ENCODE measurements around the gene METTL22.

METTL22 gene

DNA sequence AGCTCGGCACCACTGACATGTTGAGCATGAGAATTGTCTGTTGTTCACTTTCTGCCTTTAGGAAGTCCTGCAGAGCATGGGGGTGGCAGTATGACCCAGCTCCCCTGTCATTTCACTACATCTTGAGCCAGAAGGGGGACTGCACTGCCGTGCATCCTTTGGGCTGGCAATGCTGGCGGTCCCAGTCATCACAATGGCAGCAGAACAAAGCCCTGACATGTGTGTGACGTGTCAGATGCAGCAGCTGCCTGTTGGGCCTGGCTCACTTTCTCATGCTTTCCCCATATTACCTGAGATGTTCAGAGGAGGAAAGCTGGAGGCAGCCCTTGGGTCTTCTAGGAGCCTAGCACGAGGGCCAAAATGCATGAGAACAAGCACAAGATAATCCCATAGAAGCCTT, 46.6 kb downstream of the METTL22 start:
- no peak for DNase-seq (ENCODE audit: low spot score)
- TF ChIP-seq, protein P1, sequence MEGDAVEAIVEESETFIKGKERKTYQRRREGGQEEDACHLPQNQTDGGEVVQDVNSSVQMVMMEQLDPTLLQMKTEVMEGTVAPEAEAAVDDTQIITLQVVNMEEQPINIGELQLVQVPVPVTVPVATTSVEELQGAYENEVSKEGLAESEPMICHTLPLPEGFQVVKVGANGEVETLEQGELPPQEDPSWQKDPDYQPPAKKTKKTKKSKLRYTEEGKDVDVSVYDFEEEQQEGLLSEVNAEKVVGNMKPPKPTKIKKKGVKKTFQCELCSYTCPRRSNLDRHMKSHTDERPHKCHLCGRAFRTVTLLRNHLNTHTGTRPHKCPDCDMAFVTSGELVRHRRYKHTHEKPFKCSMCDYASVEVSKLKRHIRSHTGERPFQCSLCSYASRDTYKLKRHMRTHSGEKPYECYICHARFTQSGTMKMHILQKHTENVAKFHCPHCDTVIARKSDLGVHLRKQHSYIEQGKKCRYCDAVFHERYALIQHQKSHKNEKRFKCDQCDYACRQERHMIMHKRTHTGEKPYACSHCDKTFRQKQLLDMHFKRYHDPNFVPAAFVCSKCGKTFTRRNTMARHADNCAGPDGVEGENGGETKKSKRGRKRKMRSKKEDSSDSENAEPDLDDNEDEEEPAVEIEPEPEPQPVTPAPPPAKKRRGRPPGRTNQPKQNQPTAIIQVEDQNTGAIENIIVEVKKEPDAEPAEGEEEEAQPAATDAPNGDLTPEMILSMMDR (IDR thresholded peaks at IDR 0.05; ENCODE audit: borderline replicate concordance, control extremely low read depth, extremely low read depth, insufficient read depth, missing control alignments): no peak
- in situ Hi-C loops (cut with MboI; ENCODE audit: low sequenced_read_pairs, unreplicated experiment): loop anchor here (10.0 kb wide), 2 partner anchors 207 to 467 kb away; no protein-coding TSS in a partner anchor

DNA sequence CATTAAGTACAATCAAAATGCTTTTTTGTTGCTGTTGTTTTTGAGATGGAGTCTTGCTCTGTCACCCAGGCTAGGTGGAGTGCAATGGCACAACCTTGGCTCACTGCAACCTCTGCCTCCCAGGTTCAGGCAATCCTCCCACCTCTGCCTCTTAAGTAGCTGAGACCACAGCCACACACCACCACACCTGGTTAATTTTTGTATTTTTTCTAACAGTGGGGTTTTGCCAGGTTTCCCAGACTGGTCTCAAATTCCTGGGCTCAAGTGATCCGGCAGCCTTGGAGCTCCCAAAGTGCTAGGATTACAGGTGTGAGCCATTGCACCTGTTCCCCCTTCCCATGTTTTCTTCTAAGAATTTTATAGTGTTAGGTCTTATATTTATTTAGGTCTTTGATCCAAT, 48.0 kb downstream of the METTL22 start:
- no peak for DNase-seq (ENCODE audit: low spot score)
- TF ChIP-seq, protein P1 (IDR thresholded peaks at IDR 0.05; ENCODE audit: borderline replicate concordance, control extremely low read depth, extremely low read depth, insufficient read depth, missing control alignments): no peak
- in situ Hi-C loops (cut with MboI; ENCODE audit: low sequenced_read_pairs, unreplicated experiment): loop anchor here (10.0 kb wide), 2 partner anchors 205 to 465 kb away; no protein-coding TSS in a partner anchor

DNA sequence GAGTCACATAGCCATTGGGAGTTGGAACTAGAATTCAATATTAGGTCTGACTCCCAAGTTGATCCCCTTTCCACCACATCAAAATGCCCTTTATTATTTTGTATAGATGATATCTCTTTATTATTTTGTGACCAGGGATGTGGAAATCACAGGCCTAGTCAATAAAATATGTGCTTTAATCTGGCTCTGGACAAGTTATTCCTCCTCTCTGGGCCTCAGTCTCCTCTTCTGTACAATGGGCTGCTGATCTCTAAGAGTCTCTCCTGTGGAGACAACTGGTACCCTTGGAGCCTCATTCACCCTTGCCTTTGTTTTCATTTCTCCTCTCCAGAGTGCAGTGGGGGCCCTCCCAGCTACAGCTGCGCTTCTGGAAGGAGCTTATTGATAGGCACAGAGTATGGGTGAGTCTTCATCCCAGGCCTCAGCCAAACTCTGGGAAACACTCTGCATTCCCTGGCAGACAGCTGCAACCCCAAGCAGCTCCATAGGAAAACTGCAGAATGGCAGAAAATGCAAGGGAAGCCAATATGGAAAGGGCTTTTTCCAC, 48.6 kb downstream of the METTL22 start:
- TF ChIP-seq, protein P1 (IDR thresholded peaks at IDR 0.05; ENCODE audit: borderline replicate concordance, control extremely low read depth, extremely low read depth, insufficient read depth, missing control alignments): no peak
- DNase-seq (ENCODE audit: low spot score): no peak
- in situ Hi-C loops (cut with MboI; ENCODE audit: low sequenced_read_pairs, unreplicated experiment): no loop called here

DNA sequence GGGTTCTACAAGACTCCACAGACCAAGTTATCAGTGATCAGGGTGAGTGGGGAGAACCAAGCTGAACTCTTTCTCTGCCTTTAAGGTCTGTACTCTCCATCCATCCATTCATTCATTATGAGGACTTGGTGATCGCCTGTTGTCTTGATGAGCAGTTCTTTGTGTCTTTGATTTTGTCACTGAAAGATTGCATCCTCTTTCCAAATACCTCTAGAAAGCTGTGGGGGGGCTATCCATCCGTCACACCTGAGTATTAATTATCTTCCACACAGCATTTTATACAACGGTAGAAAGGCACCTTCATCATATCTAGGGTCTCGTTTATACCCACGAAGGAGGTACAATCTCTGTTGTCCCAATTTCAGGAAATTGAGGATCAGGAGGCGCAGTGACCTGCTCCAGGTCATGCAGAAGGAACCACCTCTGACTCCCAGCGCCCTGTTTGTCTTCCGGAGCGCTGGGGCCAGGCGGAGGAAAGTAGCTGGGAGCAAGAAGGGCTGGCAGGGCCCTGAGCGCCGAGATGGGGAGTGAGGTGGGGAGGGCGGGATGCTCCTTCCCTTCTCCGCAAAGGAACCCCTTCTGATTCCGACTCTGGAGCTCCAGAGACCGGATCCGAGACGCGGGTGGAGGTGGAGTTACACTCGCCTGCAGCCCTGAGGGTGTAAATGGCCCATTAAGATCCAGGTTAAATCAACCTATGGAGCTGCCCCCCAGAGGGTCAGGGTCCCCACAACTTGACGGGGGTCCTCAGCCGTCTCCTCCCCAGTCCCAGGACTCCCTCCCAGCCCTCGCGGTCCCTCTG, 52.3 kb downstream of the METTL22 start:
- DNase-seq (ENCODE audit: low spot score): no peak
- in situ Hi-C loops (cut with MboI; ENCODE audit: low sequenced_read_pairs, unreplicated experiment): no loop called here
- TF ChIP-seq, protein P1 (IDR thresholded peaks at IDR 0.05; ENCODE audit: borderline replicate concordance, control extremely low read depth, extremely low read depth, insufficient read depth, missing control alignments): no peak

DNA sequence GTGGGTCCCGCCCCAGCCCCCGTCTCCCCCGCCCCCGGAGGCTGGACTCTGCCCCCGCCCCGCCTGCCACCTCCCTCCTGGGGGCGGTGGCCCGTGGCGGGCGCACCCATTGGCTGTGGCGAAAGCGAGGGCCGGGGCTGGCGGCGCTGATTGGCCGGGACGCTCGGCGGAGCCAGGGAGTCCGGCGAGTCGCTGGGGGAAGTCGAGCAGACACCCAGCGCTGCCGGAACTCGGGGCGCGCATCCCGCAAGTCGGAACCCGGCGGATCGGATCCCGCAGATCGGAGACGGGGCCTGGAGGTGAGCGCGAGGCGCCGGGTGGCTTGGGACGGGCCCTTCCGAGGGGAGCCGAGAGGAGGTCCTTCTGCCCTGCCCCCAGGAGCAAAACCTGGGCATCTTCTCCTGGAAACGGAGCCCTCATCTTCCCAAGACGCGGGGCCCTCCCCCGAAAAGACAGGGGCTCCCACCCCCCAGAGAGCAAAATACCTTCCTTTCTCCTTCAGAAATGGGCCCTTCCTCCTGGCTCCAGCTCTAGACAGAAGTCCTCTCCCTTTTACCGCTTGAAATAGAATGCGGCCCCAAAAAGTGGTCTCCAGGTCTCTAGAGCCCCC, 53.0 kb downstream of the METTL22 start, which contains the start of gene ABAT:
Gene ABAT (plus strand): TSS at position 205 of the 610 bp plus-strand sequence. CDS start 61,123 bp downstream, outside the sequence.
- TF ChIP-seq, protein P1 (IDR thresholded peaks at IDR 0.05; ENCODE audit: borderline replicate concordance, control extremely low read depth, extremely low read depth, insufficient read depth, missing control alignments): no peak
- in situ Hi-C loops (cut with MboI; ENCODE audit: low sequenced_read_pairs, unreplicated experiment): no loop called here
- peak; percentile 99 for DNase-seq (ENCODE audit: low spot score)

Data from GM13976 (cell line).